Activated CD8-positive, alpha-beta memory T cell treated with anti-CD3 and anti-CD28 coated beads, Interleukin-2, amount 50 U/mL, for 24 hours (primary cell): ENCODE data around the gene KIDINS220.

Source experiments
- DNase-seq: peaks from one replicate; pipeline ENCODE4 v3.0.0-alpha.2; 2020; ENCODE audit errors: extremely low read depth

The KIDINS220 gene

DNA sequence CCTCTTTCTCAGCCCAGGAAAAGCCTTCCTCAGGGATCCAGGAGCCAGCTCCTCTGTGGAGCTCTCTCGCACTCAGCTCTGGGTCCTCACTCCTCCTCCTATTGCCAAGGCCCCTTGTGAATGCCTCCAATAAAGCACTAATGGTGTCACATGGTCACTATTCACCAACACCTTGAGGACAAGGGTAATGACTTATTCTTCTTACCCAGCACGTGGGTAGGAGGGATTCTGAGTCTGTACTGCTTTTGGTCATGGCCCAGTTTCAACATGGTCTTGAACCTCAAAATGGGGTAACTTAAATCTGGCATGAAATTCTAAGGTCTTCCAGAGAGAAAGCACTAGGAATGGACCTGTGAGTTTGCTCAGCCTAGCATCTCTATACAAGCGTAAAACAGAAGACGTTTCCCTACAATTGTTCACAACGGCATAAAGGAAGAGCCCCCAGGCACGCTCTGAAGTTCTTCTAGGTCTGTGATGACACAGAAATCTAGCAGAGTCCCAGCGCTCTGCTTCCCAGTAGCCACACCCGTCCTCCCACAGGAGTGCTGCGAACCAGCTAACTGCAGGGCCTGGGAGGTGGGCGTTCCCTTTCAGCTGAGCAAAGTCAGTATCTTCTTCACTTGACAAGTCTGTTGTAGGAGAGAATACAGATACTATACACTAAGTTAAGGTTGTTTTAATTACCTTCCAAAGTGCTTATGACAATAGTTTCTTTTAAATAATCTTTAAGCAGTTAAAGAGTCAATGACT lies 14.6 kb upstream of the KIDINS220 start:
- DNase-seq = no peak

DNA sequence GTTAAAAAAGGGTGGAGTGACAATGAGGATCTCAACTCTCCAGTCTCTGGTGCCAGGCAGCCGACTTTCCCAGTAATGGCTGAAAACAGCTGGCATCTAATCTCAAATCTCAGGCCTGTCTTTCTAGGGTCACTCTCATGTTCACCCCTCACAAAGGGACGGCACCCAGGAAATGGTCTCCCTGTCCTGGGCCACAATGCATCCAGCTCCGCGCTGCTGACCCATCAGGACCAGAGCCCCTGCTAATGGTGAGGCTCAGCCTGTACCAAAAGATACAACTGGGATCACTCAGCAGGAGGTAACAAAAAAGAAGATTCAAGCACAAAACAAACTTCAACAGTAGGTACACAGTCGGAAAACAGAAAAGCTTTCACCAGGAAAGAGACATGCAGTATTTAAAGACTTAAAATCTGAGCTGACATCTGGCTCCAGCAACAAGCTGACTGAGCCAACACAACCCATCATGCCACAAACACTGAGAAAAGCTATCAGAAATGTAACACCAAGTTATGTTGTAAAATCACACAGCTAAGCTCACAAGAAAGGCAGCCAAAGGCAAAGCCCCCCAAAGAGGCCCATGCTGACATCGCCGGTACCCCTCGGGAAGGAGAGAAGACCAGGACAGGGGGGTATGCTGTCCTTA lies 13.6 kb upstream of the KIDINS220 start:
- DNase-seq = no peak

DNA sequence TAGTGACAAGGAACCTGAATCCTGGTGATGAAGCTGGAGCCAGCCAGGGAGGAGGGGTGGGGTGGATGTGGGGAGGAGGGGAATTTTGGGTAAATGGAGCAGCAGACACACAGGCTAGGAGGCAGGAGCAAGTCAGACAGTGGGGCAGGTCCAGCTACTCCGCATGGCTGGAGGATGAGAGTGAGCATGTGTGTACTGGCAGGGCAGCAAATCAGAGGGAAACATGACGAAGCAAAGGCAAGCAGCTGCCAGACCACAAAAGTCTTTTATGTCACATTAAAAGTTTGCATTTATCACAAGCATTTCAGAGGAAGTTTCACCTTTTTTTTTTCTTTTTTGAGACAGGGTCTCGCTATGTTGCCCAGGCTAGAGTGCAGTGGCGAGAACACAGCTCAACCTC lies 11.9 kb upstream of the KIDINS220 start:
- DNase-seq = no peak

DNA sequence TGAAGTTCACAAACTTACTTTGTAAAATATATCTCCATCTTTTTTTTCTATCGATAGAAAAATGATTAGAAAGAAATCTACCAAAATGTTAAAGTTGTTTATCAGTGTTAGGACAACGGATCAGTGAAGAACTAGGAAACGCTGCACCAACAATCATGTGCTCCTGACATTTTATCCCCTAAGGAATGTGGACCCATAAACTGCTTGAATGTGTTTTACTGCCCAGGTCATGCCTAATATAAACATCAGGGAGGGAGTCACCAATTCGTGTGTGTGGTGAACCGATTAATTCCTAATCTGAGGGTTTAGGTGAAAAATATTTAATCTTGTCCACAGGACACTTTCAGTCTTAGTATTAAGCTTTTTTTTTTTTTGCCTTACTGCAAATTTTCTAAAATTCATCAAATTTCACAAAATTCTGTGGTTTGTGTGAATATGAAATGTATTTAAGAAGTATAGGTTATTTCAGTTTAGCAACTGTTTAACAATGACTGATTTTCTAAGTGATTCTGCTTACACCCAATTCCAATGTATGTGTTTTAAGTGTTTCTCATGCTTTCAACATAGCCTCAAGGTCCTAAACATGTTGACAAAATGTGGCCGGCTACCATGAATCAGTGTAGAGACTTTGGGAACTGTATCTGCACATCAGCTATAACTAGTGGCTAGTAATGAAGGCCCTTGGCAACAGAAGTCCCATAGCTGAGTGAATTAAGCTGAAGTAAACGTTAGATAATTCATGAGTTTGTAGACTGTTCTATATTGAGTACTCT lies 11.1 kb upstream of the KIDINS220 start:
- DNase-seq = no peak

DNA sequence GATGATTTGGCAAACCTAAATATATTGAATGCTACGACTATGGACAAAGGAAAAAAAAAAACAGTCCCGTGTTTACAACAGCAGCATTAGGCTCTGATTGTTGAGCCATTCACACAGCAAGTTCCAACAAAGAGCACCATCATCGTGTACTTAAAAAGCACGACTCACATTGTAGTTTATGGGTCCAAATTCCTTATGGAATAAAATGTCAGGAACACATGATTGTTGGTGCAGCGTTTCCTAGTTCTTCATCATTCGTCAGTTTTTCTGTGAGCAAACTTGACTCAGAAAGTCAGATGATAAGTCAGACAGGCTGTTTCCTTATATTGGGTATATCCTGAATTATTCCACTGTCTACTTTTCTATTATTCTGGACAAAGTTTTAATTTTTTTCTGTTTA lies 10.0 kb upstream of the KIDINS220 start:
- no peak for DNase-seq

DNA sequence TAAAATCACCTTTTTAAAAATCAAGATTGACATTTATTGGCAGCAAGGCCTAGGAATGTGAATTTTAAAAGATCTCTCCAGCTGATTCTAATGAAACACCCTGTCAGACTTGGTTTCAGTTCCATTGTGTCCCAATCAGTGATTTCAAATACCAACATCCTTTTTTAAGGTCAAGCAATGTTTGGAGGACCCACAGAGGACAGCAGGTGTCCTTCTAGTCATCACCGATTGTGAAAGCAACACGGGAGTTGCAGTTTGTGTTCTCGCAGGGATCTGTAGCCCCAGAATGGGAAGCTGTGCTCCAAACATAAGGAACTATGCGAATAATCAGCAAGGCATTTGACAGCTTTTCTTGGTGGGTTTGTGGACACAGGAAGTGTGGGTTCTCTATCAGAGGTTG lies 4.5 kb upstream of the KIDINS220 start:
- DNase-seq = no peak

DNA sequence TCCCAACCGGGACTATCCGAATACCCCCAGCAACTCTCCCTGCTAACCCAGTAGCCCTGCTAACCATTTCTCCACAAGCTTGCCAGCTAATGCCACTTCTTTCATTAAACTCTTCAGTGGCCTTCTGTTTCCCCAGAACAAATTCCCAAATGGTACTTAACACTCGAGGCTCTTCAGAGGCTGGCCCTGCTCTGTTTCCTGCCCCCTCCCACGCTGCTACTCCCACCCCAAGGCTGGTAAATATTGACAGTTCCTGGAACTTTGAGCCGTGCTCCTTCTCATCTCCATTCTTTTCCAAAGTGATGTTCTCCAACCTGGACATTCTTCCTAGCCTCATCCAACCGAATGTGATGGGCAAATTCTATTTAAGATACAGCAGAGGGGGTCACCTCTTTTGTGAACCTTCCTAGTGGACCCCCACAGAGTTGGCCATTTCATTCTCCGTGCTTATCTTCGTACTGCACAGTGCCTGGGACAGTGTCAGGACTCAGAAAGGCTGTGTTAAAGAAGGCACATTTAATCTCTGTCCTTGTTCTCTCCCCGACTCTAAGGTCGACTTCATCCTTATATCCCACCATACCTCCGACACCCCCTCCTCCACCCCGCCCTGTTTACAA lies 3.2 kb upstream of the KIDINS220 start:
- DNase-seq = no peak

DNA sequence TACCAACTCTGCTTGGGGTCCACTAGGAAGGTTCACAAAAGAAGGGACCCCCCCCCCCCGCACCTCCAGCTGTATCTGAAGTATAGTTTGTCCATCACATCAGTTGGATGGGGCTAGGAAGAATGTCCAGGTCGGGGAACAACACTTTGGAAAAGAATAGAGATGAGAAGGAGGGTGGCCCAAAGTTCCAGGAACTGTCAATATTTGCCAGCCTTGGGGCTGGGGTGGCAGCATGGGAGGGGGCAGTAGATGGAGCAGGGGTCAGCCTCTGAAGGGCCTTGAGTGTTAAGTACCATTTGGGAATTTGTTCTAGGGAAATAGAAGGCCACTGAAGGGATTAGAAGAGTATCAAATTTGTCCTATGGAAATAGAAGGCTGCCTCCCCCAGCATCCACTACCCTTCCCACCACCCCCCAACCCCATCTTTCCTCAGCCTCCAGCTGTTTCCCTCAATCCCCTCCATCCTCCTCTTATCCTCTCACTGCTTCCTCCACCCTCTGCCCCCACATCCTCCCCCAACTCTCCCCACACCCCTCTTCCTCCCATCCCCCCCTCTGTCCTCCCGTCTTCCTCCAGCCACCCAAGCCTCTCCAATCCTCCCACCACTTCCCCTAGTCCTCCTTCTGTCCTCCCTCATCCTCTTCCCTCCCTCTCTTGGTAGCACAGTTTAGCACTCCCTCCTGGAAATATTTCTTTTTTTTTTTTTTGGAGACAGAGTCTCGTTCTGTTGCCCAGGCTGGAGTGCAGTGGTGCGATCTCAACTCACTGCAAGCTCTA lies 2.0 kb upstream of the KIDINS220 start:
- no peak for DNase-seq

DNA sequence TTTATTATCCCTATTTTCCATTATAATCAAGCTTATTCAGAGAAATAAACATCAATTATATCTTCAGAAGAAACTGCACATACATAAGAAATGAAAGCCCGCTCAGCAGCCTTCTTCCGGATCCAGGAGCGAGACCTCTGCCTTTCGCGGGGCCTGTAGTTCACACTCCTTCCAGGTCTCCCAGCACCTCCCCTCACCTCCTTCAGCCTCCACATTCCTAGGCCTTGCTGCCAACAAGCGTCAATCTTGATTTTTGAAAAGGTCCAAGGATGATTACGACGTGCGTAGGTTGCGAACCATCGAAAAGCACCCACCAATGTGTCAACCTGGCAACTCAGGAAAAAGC lies 355 bp upstream of the KIDINS220 start:
- no peak for DNase-seq

DNA sequence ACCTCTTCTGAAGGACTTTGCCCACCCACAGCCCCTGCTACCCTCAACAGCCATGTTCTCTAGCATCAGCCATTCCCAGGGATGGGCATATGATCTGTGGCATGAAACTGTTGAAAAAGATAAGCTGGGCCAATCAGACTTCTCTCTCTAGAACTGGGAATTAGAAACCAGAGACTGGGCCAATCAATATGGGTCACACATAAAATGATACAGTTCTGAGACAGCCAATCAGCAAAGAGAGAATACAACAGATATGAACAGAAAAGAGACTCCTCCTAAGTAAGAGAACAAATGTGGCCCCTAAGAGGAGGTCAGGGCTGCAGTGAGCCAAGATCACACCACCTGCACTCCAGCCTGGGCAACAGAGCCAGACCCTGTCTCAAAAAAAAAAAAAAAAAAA lies 2.1 kb downstream of the KIDINS220 start:
- DNase-seq = no peak

DNA sequence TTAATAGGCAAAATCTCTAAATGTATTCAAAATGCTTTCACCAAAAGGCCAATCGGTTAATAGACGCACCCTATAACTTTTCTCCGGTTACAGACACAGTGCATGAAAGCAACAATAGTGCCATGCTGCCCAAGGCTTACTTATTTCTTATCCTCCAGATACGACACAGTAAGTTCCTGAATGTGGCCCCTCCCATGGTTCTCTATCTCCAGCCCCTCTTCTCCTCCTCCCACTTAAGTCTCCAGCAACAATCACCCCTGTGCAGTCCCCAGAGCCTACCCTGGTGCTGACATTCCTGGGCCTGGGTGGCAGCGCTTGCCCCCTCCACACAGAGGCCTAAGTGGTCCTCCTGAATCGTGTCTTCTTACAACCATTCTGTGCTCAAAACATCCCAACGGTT lies 3.6 kb downstream of the KIDINS220 start:
- DNase-seq = no peak

DNA sequence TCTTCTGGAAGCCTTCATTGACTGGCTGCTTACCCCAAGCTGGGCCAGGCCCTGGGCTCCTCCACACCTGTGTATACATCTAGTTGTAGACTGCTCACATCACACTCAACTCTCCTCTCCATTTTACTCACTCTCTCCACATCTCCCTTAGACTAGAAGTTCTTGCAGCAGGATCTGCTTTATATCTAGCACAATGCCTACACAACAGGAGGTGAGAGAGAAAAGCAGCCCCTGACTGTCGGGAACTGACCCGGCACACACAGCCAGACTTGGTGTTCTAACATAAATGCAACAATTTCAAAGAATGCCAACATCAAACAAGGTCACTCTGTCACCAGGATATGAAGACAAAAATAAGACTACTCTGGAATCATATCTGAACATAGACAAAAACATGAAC lies 5.9 kb downstream of the KIDINS220 start:
- no peak for DNase-seq

DNA sequence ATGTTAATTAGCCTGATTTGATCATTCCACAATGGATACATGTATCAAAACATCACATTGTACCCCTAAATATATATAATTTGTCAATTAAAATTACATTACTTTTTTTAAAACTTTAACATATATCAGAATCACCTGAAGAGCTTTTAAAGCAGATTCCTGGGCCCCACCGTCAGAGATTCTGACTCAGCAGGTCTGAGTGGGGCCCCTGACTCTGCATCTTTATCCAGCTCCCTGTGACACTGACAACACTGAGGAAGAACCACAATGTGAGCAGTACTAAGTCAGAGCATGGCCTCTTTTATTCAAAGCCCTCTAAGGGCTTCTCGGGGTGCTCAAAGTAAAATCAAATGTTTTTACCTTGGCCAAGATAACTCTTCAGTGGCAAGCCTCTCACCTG lies 9.7 kb downstream of the KIDINS220 start:
- DNase-seq = no peak

DNA sequence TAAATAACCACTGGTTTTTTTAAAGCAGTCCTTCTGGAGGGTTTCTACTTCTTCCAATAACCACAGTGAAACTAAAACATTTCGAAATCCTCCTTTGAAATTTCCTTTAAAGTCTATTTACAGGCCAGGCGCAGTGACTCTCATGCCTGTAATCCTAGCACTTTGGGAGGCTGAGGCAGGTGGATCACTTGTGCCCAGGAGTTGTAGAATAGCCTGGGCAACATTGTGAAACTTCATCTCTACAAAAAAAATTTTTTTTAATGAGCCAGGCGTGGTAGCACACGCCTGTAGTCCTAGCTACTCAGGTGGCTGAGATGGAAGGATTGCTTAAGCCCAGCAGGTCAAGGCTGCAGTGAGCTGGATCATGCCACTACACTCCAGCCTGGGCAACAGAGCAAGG lies 15.2 kb downstream of the KIDINS220 start:
- DNase-seq = no peak

DNA sequence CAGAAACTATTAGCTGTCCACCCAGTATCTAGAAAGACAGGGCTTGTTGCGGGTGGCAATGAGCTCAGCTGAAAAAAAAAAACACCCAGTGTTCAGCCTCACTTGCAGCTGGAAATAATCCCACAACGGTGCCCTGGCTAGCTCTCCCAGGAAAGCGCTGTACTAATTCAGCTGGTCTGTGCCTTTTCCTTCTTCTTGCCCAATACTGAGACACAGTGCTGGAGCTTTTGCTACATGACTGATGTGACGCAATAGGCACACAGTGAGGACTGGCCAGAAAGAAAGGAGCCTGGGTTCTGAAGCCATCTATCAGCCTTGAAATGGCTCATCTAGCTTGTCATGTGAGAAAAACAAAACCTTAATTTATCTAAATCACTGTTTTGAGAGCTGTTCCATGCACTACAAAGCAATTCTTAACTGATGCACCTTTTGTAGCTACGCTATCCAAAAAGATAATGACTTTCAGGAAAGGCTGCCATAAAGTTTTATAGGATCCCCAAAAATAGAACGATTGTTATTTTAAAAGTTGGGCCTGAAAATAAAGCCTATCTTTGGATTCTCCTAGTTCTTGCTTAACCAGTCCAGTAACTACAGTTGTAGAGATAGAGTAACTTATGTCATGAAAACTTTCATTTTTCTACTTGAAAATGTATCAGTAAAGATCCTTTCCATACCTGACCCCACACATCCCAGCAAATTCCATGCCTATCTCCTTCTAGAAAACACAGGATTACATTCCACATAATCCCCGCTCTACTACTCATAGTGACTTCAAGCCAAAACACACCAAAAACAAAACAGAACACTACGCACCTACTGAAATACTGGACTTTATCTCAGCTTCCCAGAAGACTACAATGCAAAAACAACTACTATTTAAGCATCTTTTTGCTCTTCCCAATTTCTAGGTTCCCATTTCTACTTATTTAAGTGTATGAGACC lies 15.9 kb downstream of the KIDINS220 start:
- no peak for DNase-seq

DNA sequence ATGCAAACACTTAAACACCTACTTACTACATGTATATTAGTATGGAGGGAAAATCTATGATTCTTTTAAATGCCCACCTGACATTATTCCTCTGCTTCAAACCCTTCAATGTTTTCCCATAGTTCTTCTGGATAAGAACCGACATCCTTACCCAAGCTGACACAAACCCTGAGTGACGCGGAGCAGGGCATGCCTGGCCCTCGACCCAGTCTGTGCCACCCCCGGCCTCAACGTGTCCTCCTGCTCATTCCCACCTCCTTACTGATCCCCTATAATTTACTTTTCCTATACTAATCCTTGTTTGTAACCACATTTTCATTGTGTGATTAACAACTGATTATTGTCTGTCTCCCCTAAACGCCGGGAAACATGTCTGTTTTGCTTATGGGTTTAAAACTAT lies 17.5 kb downstream of the KIDINS220 start:
- DNase-seq = no peak

DNA sequence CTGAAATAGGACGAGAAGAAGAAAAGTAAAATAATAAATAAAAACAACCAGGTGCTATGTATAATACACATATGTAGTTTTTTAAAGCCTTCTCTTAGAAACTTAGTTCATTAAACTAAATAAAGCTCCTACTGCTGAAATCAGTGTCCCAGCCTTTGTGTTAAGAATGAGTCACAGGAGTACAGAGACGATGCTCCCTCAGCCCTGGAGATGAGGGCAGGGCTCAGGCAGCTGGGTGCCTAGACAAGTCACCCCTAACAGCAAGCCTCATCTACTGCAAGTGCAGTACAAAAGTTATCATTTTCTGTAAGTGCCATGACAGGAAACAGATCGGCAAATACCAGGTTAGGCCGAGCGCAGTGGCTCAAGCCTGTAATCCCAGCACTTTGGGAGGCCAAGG lies 18.2 kb downstream of the KIDINS220 start:
- no peak for DNase-seq

DNA sequence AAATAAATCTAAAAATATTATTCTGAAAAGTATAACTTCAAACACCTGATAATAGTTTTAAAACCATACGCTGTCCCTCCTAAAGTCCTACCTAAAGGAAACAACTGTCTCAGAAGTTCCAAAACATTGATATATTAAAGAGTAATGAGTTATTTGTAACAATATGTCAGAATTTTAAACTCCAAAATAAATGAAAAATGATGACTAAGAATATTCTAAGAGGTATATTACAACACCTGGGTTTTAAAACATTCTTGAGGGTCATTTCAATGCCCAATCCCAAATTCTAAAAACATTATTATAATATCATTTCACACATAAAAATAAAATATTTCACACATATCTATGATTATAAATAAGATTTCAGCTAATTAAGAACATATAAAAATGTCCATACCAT lies 20.2 kb downstream of the KIDINS220 start:
- no peak for DNase-seq

DNA sequence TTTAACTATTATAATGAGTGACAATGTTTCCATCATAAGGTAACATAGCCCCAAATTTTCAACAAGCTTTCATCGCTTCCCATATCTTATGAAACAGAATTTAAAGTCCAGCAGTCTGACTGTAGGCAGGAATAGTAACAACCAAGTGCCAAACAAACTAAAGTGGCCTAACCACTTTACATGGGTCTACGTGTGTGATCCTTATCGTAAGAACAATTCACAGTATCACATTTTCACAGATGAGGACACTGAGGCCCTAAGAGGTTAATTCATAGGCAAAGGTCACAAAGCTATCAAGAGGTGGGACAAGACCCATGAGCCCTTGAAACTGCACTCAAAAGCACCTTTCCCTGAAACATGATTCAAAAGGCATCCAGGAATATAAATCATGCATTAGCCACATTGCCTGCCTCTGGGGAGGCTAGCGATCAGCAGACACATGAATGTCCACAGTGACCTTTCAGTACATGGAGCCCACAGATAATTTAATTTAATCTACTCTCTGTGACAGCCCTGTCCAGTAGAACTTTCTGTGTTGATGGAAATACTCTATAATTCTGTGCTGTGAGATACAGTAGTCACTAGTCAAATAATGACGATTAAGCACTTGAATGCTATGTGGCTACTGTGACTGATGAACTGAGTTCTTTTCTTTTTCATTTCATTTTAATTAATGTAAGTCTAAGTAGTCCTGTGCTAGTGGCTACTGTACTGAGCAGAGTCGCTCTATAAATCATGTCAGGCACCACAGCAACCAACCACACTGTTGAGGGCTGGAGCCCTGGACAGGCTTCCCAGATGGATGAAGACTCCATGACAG lies 30.3 kb downstream of the KIDINS220 start:
- DNase-seq = no peak
